ES-I3 (cell line): ENCODE data around the gene HIC1.

Source experiments
- H3K36me3 ChIP-seq: 2 replicates; pipeline ENCODE4 v1.6.1; 2013; ENCODE audit warnings: mild to moderate bottlenecking, low read length, control low read depth, moderate library complexity; ENCODE audit not compliant: insufficient read depth
- H3K4me1 ChIP-seq: 2 replicates; pipeline ENCODE4 v1.6.1; 2013; ENCODE audit warnings: mild to moderate bottlenecking, control low read depth, low read length; ENCODE audit not compliant: insufficient read depth
- H3K9ac ChIP-seq: 2 replicates; pipeline ENCODE4 v1.6.1; 2013; ENCODE audit warnings: low read depth, mild to moderate bottlenecking, low read length, moderate library complexity
- H3K9me3 ChIP-seq: 2 replicates; pipeline ENCODE4 v1.6.1; 2013; ENCODE audit warnings: mild to moderate bottlenecking, low read length, moderate library complexity; ENCODE audit not compliant: control insufficient read depth, insufficient read depth

HIC1 gene

DNA sequence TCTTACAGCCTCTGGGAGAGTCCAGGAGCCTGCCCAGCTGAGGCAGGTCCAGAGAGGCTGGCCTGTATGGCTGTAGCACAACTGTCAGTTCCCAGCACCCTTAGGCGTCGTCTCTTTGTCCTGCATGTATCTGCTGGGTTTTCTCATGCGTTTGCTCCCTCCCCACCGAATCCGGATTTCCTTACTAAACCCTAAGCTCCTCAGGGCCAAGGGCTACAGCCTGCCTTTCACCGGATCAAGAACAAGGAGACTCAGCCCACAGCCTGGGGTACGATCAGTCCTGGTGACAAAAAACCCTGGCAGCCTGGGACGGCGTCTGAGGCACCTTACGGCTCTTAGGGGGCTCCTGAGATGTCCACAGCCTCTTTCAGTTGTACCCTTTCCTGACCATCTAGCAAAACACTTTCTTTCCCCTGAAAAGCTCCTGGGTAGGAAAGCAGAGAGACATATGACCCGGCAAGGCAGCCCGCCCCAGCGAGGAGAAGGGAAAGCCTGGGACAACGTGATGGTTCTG, 12.2 kb downstream of the HIC1 start:
- H3K4me1 ChIP-seq = peaks cover 28% of the 10 kb centered on the region
- no peaks in the 10 kb centered on the region for H3K36me3 ChIP-seq
- no peaks in the 10 kb centered on the region for H3K9me3 ChIP-seq
- H3K9ac ChIP-seq = no peak overlapping the region

DNA sequence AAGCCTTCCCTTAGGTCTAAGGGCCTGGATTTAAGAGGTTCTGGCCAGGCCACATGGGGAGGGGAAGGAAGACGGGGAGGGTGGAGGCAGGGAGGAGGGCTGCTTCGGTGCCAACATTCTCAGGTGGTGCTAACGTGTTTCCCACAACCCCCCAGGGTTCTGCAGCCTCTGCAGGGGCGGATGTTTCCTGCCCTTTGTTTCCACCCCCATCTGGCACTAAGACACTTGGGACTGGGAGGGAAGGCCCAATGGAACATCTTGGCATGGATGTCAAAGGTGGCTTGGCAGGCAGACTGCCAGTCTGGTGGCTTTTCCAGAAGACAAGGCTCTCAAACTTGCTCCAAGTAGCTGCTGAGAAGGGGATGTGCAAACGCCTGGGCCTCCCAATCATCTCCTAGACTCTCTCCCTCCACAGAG, 12.7 kb downstream of the HIC1 start:
- Histone ChIP-seq H3K9ac (no peak overlapping the region), H3K4me1 (peaks cover 23% of the 10 kb centered on the region), H3K9me3 (no peaks in the 10 kb centered on the region), H3K36me3 (no peaks in the 10 kb centered on the region)

DNA sequence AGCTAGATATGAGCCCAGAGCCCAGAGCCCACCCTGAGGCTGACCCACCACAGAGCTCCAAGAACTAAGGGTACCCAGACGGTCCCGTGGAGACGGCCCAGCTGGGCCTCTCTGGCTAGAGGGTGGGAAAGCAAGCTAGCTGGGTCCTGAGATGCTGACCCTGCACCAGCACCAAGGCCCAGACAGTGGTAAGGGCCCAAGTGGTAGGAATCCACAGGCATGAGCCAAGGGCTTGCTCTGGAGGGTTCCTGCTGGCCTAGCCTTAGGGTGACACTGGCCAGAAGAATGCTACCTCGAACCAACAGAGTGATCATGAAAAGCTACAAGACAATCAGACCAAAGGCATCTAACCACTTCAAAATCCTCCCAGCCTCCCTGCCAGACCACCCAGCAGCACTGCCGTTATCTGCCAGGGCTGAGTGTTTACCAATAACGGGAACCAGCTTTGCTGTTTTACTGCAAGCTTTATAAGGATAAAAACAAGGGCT, 13.2 kb downstream of the HIC1 start:
- Histone ChIP-seq H3K36me3 (no peaks in the 10 kb centered on the region), H3K9me3 (no peaks in the 10 kb centered on the region), H3K4me1 (peaks cover 19% of the 10 kb centered on the region), H3K9ac (no peak overlapping the region)

DNA sequence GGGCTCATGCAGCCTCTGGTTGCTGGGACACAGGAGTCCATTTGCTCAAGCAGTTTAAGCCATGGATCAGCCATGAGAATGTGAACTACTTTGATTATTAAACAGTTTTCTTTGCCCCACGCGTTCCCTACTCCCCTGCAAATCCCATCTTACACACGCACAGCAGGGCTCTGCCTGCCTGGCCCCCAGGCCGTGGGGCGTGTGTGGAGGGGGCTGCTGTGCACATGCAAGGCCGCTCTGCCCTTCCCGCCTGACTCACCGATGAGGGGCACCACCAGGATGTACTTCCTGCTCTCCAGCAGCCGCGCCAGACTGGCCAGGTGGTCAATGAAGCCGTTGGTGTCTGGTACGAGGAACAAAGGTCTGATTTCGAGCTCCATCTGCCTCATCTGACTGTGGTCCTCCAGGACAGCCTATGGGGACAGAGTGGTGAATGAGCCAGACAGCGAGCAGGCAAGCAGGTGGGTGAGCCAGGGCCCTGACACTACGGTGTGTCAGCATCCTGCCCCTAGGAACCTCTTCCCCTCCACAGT, 13.7 kb downstream of the HIC1 start:
- no peaks in the 10 kb centered on the region for H3K36me3 ChIP-seq
- H3K9ac ChIP-seq = no peak overlapping the region
- no peaks in the 10 kb centered on the region for H3K9me3 ChIP-seq
- peaks cover 14% of the 10 kb centered on the region for H3K4me1 ChIP-seq

DNA sequence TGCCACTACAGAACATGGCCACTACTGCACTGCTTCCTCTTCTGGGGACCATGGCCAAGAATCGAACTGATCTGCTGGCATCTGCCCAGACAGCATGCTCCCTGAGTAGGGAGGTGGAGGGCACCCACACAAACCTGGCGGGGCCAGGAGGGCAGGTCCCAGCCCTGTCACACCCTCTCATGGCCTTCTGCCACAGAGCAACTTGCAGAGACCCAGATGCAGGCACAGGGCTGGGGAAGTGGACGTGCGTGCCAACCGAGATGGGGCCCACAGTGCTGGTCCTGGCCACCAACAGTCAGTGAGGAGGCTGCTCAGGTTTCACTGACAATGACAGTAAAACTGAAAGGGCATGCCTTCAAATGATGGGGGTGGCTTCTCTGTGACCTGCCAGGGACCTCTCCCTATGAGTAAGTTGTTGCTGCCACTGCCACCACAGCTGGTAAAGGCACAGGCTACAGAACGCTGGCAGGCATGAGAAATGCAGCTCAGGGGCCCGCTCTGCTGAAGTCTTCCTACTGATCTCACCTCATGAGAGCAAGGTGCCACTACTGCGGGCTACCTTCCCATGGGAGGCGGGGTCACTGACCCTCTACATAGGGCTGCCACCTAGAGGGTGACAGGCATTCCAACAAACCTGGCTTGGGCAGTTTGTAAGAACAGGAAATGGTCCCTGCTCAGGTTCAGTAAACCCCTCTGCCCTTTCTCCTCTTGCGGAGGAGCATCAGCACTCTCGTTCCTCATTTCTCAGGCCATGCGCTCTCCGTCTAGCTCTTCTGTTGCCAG, 15.5 kb downstream of the HIC1 start:
- Histone ChIP-seq H3K9ac (no peak overlapping the region), H3K36me3 (no peaks in the 10 kb centered on the region), H3K4me1 (peaks cover 10% of the 10 kb centered on the region; the same call in 1 of the 2 replicates), H3K9me3 (no peaks in the 10 kb centered on the region)

DNA sequence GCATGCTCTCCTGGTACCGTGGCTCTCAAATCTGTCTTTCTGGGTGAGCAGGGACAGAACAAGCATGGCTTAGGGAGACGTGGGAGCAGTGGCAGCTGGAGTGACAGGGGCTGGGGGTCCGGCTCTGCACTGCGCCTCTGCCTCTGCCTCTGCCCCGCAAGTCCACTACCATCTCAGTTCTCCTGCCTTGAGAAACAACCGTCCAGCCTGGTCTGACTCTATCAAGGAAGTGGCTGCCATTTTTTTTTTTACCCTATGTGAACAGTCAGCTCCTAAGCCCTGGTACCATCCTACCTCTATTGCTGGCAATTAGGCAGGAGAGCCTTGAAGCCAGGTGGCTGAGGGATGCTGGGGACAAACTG, 16.1 kb downstream of the HIC1 start:
- H3K9me3 ChIP-seq = no peaks in the 10 kb centered on the region
- peaks cover 10% of the 10 kb centered on the region; the same call in 1 of the 2 replicates for H3K4me1 ChIP-seq
- no peaks in the 10 kb centered on the region for H3K36me3 ChIP-seq

DNA sequence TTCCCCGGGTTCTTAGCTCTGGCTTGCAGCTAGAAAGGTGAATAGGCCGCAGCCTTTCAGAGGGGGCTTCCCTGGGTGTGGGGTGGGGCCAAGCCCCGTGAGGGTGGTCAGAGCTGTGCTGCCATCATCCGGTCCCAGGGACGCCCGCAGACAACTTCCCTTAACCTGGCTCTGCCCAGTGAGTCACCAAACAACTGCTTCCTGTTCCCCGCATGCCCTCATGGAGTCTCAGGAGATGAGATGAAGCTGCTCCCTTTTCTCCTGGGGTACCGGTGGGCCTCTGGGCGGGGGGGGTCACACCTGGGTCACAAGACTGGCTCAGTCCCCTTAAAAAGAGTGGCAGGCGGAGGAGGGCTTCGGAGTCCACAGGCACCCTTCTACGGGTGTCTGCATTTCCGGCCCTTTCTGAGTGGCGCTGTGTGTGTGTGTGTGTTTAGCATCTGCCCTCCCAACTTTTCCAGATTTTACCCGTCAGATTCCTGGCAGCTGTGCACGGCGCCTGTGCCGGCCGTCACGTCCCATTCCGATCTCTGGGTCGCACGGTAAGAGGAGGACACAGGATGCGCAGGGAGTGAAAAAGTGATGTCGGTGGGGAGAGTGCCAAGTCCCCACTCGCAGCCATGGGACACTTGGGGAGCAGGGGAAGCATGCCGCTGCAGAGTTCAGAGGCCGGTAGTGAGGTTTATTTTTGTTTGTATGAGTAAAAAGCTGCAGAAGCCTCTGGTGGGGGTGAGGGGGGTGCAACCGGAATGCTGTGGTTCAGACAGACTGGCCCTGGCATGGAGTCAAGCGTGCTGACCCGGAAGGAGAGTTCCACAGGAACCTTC, 16.8 kb downstream of the HIC1 start:
- Histone ChIP-seq H3K36me3 (no peaks in the 10 kb centered on the region), H3K9ac (no peak overlapping the region), H3K4me1 (peaks cover 10% of the 10 kb centered on the region; the same call in 1 of the 2 replicates), H3K9me3 (no peaks in the 10 kb centered on the region)

More for the DNA sequence above, 16.1 kb downstream of the HIC1 start:
- no peak overlapping the region for H3K9ac ChIP-seq

DNA sequence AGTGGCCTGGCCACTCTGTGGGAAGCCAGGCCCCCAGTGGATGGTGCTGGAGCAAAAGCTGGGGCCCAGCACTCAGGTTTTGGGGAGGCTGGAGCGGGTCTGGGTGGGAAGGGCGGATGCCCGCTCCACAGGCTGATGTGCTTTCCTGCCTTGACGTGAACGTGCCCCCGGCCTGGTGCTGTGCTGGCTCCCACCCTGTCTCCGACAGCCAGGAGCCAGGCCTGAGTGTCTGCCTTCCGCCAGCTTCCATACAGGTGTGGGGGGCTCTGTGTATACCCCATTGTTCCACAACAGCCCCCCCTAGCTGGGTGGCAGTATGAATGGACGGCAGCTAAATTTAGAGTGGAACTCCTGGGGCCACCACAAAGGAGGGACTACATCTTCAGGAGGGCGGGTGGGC, 20.0 kb downstream of the HIC1 start:
- Histone ChIP-seq H3K36me3 (no peaks in the 10 kb centered on the region), H3K9ac (no peak overlapping the region)

DNA sequence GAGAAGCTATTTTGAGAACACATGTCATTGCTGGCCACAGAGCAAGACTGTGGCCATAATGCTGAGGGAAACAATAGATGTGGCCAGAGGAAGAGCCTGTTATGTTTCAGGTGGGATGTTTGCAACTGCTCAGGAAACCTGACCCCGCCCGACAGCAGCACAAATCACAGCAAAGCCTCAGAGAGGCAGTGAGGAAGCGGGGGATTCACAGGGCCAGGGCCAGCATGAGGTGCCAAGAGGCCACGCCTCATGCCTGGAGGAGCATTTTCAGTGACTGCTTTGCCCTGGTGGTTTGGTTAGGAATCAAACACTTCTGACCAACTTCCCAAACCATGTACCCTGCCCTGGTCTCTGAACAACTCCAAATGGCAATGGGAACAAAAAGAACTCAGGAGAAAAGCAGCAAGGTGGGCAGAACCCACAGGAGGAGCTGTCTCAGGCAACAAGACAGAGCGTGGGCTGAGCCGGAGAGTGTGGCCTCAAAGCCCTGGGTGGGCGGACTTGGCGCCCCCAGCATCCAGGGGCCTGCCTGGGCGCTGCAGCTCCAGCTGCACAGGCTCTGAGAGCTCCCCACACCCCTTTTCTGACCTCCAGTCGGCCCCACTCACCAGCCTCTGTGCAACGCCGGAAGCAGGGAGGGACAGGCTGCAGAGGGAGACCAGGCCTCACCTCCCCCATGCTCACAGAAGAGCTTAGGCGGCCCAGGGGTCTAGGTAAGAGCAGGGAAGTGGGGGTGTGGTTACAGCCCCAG, 20.6 kb downstream of the HIC1 start:
- Histone ChIP-seq H3K36me3 (no peaks in the 10 kb centered on the region), H3K4me1 (peaks cover 5% of the 10 kb centered on the region; the same call in 1 of the 2 replicates), H3K9ac (no peak overlapping the region), H3K9me3 (no peaks in the 10 kb centered on the region)

More for the DNA sequence above, 20.0 kb downstream of the HIC1 start:
- H3K9me3 ChIP-seq = no peaks in the 10 kb centered on the region
- peaks cover 5% of the 10 kb centered on the region; the same call in 1 of the 2 replicates for H3K4me1 ChIP-seq

DNA sequence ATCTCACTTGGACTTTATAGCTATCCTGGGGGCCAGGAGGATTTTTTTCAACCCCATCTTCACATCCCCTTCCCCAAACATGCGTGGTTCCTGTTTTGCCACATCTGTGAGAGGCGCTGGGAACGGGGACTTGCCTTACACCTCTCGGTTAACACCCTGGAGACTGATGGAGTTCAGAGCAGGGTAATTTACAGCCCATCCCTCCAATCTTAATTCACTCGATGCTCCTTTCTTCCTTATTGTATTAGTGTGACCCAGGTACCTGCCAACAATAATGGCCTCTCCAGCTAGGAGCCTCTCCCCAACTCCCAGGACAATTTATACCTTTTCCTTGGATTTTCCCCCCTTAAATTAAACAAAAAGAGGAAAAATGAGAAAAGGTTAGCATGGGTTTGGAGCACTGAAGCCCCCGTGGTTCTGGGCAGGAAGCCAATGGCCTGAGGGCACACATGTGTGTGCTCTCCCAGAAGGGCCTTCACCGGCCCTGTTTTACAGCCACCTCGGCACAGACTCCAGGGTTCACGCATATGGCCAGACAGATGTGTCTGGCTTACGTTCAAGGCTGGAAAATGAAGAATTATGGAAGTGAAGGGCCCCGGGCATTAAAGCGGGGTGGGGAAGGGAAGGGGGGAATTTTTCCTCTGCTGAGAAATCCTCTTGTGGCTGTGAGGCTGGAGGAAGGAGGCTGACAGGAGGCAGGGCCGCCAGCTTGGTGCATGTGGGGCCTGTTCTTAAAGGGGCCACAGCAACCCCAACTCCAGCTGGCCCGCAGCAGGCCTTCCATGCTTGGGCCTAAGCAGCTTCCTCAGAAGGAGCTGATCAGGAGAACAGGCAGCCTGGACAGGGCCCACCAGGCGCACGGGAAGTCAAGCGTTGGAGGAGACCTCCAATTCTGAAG, 21.4 kb downstream of the HIC1 start:
- Histone ChIP-seq H3K9ac (no peak overlapping the region), H3K4me1 (no peaks in the 10 kb centered on the region), H3K36me3 (no peaks in the 10 kb centered on the region), H3K9me3 (no peaks in the 10 kb centered on the region)

DNA sequence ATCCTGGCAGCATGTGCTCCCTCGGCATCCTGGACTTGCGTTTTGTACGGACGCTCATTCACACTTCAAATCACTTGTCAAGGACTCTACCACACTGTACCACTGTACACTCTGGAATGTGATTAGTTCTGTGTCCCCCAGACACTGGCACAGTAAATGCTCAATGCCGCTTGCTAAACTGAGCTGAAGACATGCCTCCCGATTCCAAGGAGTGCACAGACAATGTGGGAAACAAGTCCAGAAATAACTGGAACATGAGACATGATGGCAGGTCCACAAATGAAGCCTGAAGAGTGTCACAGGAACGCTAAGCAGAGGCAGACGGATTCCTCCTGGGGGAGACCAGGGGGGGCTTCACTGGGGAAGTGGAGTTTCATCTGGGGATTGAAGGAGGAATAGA, 22.1 kb downstream of the HIC1 start:
- no peak overlapping the region for H3K9ac ChIP-seq
- H3K9me3 ChIP-seq = no peaks in the 10 kb centered on the region
- no peaks in the 10 kb centered on the region for H3K4me1 ChIP-seq
- no peaks in the 10 kb centered on the region for H3K36me3 ChIP-seq

DNA sequence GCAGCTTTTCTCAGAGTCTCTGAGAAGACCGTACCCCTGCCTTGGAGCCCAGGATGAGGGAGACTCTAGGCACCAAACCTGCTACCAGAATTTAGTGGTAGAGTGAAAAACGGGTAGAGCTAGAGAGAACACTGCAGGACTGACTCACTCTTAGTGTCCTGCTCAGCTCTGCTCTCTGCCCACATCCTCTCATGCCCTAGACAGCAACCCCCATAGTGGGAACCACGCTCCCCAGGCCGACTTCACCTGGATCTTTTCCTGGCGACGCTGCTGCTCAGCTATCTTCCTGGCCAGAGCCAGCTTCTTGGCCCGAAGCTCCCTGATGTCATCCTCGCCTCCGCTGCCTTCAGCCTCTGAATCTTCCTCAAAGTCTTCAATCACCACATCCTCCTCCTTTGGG, 26.7 kb downstream of the HIC1 start:
- Histone ChIP-seq H3K36me3 (no peaks in the 10 kb centered on the region), H3K4me1 (peaks cover 9% of the 10 kb centered on the region; the same call in 1 of the 2 replicates), H3K9me3 (no peaks in the 10 kb centered on the region), H3K9ac (no peak overlapping the region)
